Measurements from ENCODE around the gene VWA5B2. TPM values are rescaled to one million over a fixed set of nuclear protein-coding genes. Genes with fewer than 3 reads are reported as not detected.

VWA5B2 gene
- total and polyA plus RNA-seq, 2 donors (not counting 1 experiment from before 2014, with no cell fraction given) = not detected

DNA sequence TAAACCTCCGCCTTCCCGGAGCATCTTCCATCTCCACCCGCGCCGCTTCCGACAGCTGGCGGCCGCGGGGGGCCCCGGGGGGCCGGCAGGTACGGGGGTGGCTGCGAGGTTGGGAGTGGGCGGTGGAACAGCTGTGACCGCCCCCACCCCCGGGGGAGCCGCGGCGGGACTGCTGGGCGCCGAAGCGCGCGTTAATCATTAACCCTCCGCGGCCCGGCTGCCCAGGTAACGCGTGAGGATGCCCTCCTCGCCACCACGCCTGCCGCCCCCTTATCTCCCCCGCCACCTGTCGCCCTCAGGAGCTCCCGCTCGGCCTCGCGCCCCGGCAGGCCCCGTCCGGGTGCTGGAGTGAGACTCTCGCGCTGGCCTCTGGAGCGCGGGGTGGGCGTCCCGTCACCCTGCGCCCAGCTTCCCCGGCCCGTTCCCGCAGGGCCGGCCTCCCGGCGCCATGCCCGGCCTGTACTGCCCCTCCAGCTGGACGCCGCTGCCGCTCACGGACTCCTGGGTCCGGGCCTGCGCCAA lies 757 bp downstream of the VWA5B2 start:
- no peaks in the 10 kb centered on the region for H4K20me1 ChIP-seq (ENCODE audit: control insufficient read depth, extremely low read depth, insufficient read depth, low read length)
- H3K79me2 ChIP-seq (ENCODE audit: control insufficient read depth, insufficient read depth, low read length) = no peaks in the 10 kb centered on the region
- no peak for DNase-seq (ENCODE audit: low read depth in 2 of 2)
- H3K9me3 ChIP-seq (ENCODE audit: control insufficient read depth, insufficient read depth, low read depth, low read length) = no peaks in the 10 kb centered on the region
- no peak overlapping the region for H2AFZ ChIP-seq (ENCODE audit: low read length)
- H3K36me3 ChIP-seq (ENCODE audit: control insufficient read depth, insufficient read depth, low read length) = no peaks in the 10 kb centered on the region
- H3K4me2 ChIP-seq (ENCODE audit: extremely low read depth, insufficient read depth, low read length) = no peak overlapping the region
- peaks cover 4% of the 10 kb centered on the region for H3K4me1 ChIP-seq (ENCODE audit: control insufficient read depth, extremely low read depth, insufficient read depth, low read length)
- no peak overlapping the region for H3K27ac ChIP-seq (ENCODE audit: insufficient read depth, low read length)
- TF ChIP-seq, protein P1, sequence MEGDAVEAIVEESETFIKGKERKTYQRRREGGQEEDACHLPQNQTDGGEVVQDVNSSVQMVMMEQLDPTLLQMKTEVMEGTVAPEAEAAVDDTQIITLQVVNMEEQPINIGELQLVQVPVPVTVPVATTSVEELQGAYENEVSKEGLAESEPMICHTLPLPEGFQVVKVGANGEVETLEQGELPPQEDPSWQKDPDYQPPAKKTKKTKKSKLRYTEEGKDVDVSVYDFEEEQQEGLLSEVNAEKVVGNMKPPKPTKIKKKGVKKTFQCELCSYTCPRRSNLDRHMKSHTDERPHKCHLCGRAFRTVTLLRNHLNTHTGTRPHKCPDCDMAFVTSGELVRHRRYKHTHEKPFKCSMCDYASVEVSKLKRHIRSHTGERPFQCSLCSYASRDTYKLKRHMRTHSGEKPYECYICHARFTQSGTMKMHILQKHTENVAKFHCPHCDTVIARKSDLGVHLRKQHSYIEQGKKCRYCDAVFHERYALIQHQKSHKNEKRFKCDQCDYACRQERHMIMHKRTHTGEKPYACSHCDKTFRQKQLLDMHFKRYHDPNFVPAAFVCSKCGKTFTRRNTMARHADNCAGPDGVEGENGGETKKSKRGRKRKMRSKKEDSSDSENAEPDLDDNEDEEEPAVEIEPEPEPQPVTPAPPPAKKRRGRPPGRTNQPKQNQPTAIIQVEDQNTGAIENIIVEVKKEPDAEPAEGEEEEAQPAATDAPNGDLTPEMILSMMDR (conservative IDR thresholded peaks at IDR 0.05 in 1 of 2, IDR thresholded peaks at IDR 0.05 in 1 of 2; ENCODE audit: low read depth in 1 of 2, low read length in 2 of 2) = no peak
- TF ChIP-seq EZH2 (IDR thresholded peaks at IDR 0.05; ENCODE audit: low read length, missing control alignments) = no peak
- H3K9ac ChIP-seq (ENCODE audit: insufficient read depth, low read length) = no peak overlapping the region
- H3K4me3 ChIP-seq (replicated peaks in 1 of 4; ENCODE audit: control extremely low read depth in 1 of 4, insufficient read depth in 1 of 4, low read depth in 3 of 4, low read length in 4 of 4) = no peak overlapping the region
- peaks cover 49% of the 10 kb centered on the region for H3K27me3 ChIP-seq (ENCODE audit: control insufficient read depth, insufficient read depth, low read length)

- H3K4me2 ChIP-seq (ENCODE audit: extremely low read depth, insufficient read depth, low read length) = no peak overlapping the region
- no peak overlapping the region for H3K27ac ChIP-seq (ENCODE audit: insufficient read depth, low read length)
- peaks cover 49% of the 10 kb centered on the region for H3K27me3 ChIP-seq (ENCODE audit: control insufficient read depth, insufficient read depth, low read length)
- H3K4me1 ChIP-seq (ENCODE audit: control insufficient read depth, extremely low read depth, insufficient read depth, low read length) = peaks cover 4% of the 10 kb centered on the region
- no peaks in the 10 kb centered on the region for H3K79me2 ChIP-seq (ENCODE audit: control insufficient read depth, insufficient read depth, low read length)
- no peak for DNase-seq (ENCODE audit: low read depth in 2 of 2)
- H3K36me3 ChIP-seq (ENCODE audit: control insufficient read depth, insufficient read depth, low read length) = no peaks in the 10 kb centered on the region
- no peak overlapping the region for H3K9ac ChIP-seq (ENCODE audit: insufficient read depth, low read length)
- H3K9me3 ChIP-seq (ENCODE audit: control insufficient read depth, insufficient read depth, low read depth, low read length) = no peaks in the 10 kb centered on the region
- no peak overlapping the region for H2AFZ ChIP-seq (ENCODE audit: low read length)
- peak; percentile 92 for TF ChIP-seq EZH2 (IDR thresholded peaks at IDR 0.05; ENCODE audit: low read length, missing control alignments)
- TF ChIP-seq, protein P1 (conservative IDR thresholded peaks at IDR 0.05 in 1 of 2, IDR thresholded peaks at IDR 0.05 in 1 of 2; ENCODE audit: low read depth in 1 of 2, low read length in 2 of 2) = no peak
- H3K4me3 ChIP-seq (replicated peaks in 1 of 4; ENCODE audit: control extremely low read depth in 1 of 4, insufficient read depth in 1 of 4, low read depth in 3 of 4, low read length in 4 of 4) = no peak overlapping the region
- H4K20me1 ChIP-seq (ENCODE audit: control insufficient read depth, extremely low read depth, insufficient read depth, low read length) = no peaks in the 10 kb centered on the region
Observed at GRCh38 chr3:184230603-184231528, 1.5 kb downstream of the VWA5B2 start.

DNA sequence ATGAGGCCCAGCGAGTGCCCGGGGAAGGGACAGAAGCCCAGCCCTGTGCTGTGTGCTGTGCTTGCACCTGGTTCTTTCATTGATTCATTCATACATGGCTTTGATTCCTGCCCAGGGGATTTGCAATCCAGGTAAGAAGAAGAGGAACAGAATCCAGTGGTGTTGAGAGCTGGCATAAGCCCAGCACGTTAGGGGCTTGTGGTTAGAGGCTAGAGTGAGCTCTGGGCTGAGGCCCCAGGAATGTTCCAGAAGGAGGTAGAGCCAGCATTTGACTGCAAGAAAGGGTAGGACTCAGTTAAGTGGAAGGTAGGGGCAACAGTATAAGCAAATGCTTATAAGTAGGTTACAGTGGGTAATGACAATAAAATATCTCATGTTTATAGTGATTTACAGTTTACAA lies 2.3 kb downstream of the VWA5B2 start:
- Histone ChIP-seq H3K36me3 (ENCODE audit: control insufficient read depth, insufficient read depth, low read length) (no peaks in the 10 kb centered on the region), H3K79me2 (ENCODE audit: control insufficient read depth, insufficient read depth, low read length) (no peaks in the 10 kb centered on the region), H3K9me3 (ENCODE audit: control insufficient read depth, insufficient read depth, low read depth, low read length) (no peaks in the 10 kb centered on the region), H4K20me1 (ENCODE audit: control insufficient read depth, extremely low read depth, insufficient read depth, low read length) (no peaks in the 10 kb centered on the region), H3K27ac (ENCODE audit: insufficient read depth, low read length) (no peak overlapping the region), H3K9ac (ENCODE audit: insufficient read depth, low read length) (no peak overlapping the region), H3K4me1 (ENCODE audit: control insufficient read depth, extremely low read depth, insufficient read depth, low read length) (peaks cover 4% of the 10 kb centered on the region), H3K4me2 (ENCODE audit: extremely low read depth, insufficient read depth, low read length) (no peak overlapping the region), H2AFZ (ENCODE audit: low read length) (no peak overlapping the region), H3K27me3 (ENCODE audit: control insufficient read depth, insufficient read depth, low read length) (peaks cover 49% of the 10 kb centered on the region), H3K4me3 (replicated peaks in 1 of 4; ENCODE audit: control extremely low read depth in 1 of 4, insufficient read depth in 1 of 4, low read depth in 3 of 4, low read length in 4 of 4) (no peak overlapping the region)
- TF ChIP-seq EZH2 (IDR thresholded peaks at IDR 0.05; ENCODE audit: low read length, missing control alignments) = no peak
- TF ChIP-seq, protein P1 (conservative IDR thresholded peaks at IDR 0.05 in 1 of 2, IDR thresholded peaks at IDR 0.05 in 1 of 2; ENCODE audit: low read depth in 1 of 2, low read length in 2 of 2) = no peak
- DNase-seq (ENCODE audit: low read depth in 2 of 2) = peak in 1 of 2 donors; percentile 14
